Measurements from ENCODE around the gene PTPN14.

PTPN14 gene

GRCh38 chr1:214417545-214418210 lies 133.7 kb downstream of the PTPN14 start:
- no peak overlapping the region for H3K4me3 ChIP-seq (ENCODE audit: control insufficient read depth, low read depth, low read length)
- TF ChIP-seq CTCF (conservative IDR thresholded peaks at IDR 0.05; ENCODE audit: control insufficient read depth, insufficient read depth, low read depth, low read length), result no peak
- no peak for DNase-seq (ENCODE audit: low read depth)

- no peak overlapping the region for H3K4me3 ChIP-seq (ENCODE audit: control insufficient read depth, low read depth, low read length)
- DNase-seq (ENCODE audit: low read depth), result no peak
- TF ChIP-seq CTCF (conservative IDR thresholded peaks at IDR 0.05; ENCODE audit: control insufficient read depth, insufficient read depth, low read depth, low read length), result no peak
These were observed 134.5 kb downstream of the PTPN14 start for GRCh38 chr1:214416858-214417257.

- DNase-seq (ENCODE audit: low read depth), result peak; percentile 87
These were observed 135.0 kb downstream of the PTPN14 start for GRCh38 chr1:214416417-214416816.

GRCh38 chr1:214415131-214415530 lies 136.3 kb downstream of the PTPN14 start:
- TF ChIP-seq CTCF (conservative IDR thresholded peaks at IDR 0.05; ENCODE audit: control insufficient read depth, insufficient read depth, low read depth, low read length), result no peak
- H3K4me3 ChIP-seq (ENCODE audit: control insufficient read depth, low read depth, low read length), result no peak overlapping the region
- no peak for DNase-seq (ENCODE audit: low read depth)

More at GRCh38 chr1:214416417-214416816, 135.0 kb downstream of the PTPN14 start:
- no peak overlapping the region for H3K4me3 ChIP-seq (ENCODE audit: control insufficient read depth, low read depth, low read length)
- TF ChIP-seq CTCF (conservative IDR thresholded peaks at IDR 0.05; ENCODE audit: control insufficient read depth, insufficient read depth, low read depth, low read length), result no peak

- TF ChIP-seq CTCF (conservative IDR thresholded peaks at IDR 0.05; ENCODE audit: control insufficient read depth, insufficient read depth, low read depth, low read length), result no peak
- DNase-seq (ENCODE audit: low read depth), result no peak
- H3K4me3 ChIP-seq (ENCODE audit: control insufficient read depth, low read depth, low read length), result no peak overlapping the region
These were observed 136.7 kb downstream of the PTPN14 start for GRCh38 chr1:214414691-214415090.

GRCh38 chr1:214413315-214413714 lies 138.1 kb downstream of the PTPN14 start:
- no peak for DNase-seq (ENCODE audit: low read depth)
- no peak for TF ChIP-seq CTCF (conservative IDR thresholded peaks at IDR 0.05; ENCODE audit: control insufficient read depth, insufficient read depth, low read depth, low read length)
- no peak overlapping the region for H3K4me3 ChIP-seq (ENCODE audit: control insufficient read depth, low read depth, low read length)
